Stimulated activated CD4-positive, alpha-beta T cell treated with anti-CD3 and anti-CD28 coated beads, Interleukin-4, amount 100 ng/mL, for 1 hour (primary cell): ENCODE data around the gene FTSJ3.
"Not testable (repeated sequence)": the region's sequence is repeated elsewhere in the genome, so short reads cannot be mapped to it uniquely, and the experiment has no call there.

Experiments
- DNase-seq: peaks from one replicate; pipeline ENCODE4 v3.0.0-alpha.2; 2020

FTSJ3 gene, protein sequence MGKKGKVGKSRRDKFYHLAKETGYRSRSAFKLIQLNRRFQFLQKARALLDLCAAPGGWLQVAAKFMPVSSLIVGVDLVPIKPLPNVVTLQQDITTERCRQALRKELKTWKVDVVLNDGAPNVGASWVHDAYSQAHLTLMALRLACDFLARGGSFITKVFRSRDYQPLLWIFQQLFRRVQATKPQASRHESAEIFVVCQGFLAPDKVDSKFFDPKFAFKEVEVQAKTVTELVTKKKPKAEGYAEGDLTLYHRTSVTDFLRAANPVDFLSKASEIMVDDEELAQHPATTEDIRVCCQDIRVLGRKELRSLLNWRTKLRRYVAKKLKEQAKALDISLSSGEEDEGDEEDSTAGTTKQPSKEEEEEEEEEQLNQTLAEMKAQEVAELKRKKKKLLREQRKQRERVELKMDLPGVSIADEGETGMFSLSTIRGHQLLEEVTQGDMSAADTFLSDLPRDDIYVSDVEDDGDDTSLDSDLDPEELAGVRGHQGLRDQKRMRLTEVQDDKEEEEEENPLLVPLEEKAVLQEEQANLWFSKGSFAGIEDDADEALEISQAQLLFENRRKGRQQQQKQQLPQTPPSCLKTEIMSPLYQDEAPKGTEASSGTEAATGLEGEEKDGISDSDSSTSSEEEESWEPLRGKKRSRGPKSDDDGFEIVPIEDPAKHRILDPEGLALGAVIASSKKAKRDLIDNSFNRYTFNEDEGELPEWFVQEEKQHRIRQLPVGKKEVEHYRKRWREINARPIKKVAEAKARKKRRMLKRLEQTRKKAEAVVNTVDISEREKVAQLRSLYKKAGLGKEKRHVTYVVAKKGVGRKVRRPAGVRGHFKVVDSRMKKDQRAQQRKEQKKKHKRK

DNA sequence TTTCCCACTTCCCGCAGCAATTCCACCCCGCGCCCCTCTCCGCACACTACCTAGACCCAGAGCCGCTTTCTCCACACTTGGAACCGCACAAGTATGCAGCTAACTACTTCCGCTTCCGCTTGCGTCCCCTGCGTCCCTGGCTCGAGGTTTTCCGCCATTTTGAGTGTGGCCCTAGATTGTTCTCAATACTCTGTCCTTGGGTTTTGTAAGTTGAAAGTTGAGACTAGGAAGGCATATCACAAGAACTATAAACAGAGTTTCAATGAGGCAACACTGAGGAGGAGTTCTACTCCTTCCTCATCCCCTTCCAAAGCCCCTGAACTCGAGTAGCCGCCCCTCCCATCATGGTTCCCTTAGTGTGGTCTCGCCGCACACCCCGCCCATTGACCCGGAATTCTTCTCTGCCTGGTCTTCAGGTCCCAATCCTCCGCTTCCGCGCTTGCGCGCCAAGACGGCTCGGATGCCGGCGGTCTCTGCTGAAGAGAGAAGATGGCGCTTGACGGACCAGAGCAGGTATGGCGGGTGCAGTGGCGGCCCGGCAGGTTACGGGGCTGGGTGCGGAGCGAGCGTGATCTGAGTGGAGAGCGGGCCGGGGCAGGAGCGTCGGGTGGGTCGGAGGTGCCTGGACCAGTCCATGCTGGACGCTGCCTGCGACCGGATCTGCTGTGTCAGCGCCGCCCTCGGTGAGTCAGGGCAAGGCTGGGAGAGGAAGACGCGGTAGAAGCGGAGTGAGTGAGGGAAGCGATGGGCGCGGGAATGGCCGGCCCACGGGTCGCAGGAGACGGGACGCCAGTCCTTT is at the start of gene FTSJ3, which contains the start of gene PSMC5:
Gene FTSJ3, minus strand, starts transcription at position 662 of the 799 bp plus-strand sequence. CDS start 761 bp downstream, outside the sequence.
Gene PSMC5, plus strand, starts transcription at position 430 of the 799 bp plus-strand sequence. Its CDS starts 60 bp downstream, at position 490.
- DNase-seq = peak; percentile 95

DNA sequence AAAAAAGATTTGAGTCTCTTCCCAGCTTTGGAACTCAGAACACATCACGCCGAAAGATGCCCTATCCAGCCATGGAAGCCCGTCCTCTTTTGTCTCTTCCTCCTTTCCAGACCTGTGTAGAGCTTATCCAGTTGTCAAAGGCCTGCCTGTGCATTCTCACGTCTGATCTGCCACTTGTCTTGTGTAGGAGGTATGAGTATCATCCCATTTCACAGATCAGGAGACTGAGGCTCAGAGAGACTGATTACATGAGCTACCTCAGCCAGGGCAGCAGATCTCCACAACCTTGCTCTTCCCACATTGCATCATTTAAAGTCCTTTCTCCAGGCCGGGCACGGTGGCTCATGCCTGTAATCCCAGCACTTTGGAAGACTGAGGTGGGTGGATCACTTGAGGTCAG is 47.2 kb upstream of the FTSJ3 start:
- DNase-seq = not testable (repeated sequence)

DNA sequence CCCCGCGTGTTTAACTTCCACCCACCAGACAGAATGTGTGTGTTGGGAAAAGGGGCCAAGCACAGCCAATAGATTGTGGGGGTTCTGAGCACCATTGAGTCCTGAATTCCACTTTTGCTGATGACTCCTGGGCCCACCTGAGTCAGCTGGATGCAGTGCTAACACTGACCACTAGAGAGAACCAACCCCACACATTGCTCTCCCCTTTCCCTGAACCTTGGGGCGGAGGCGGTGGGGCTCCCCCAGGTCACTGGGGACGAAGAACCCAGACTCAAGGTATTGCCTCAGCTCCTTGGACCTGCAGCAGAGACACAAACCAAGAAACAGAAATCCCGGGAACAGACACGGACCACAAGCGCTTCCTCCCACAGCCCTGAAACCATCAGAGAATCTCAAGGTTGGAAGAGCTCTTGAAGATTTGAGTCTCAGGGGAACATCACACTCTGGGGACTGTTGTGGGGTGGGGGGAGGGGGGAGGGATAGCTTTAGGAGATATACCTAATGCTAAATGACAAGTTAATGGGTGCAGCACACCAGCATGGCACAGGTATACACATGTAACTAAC is 46.7 kb upstream of the FTSJ3 start:
- DNase-seq = not testable (repeated sequence)

DNA sequence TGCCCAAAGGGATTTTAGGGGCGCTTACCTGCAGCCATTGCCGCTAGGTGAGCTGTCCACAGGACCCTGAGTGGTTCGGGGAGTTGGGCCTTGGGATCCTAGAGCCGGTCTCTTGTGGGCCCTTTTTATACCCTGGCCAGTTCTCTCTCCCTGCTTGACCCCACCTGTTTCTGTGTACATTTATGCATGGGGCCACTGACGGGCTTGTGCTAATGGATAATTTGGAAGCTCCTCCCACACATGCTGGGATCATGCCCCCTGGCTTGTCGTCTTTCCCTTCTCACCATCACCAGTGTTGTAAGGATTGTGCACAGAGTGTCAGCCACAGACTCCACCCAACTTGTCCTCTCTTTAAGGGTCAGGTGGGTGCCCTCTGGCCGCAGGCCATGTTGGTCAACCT is 46.1 kb upstream of the FTSJ3 start, which contains the start of gene CSH2:
Gene CSH2, minus strand, starts transcription at position 101 of the 400 bp plus-strand sequence. Its CDS starts 63 bp downstream, at position 38.
- DNase-seq = not testable (repeated sequence)

DNA sequence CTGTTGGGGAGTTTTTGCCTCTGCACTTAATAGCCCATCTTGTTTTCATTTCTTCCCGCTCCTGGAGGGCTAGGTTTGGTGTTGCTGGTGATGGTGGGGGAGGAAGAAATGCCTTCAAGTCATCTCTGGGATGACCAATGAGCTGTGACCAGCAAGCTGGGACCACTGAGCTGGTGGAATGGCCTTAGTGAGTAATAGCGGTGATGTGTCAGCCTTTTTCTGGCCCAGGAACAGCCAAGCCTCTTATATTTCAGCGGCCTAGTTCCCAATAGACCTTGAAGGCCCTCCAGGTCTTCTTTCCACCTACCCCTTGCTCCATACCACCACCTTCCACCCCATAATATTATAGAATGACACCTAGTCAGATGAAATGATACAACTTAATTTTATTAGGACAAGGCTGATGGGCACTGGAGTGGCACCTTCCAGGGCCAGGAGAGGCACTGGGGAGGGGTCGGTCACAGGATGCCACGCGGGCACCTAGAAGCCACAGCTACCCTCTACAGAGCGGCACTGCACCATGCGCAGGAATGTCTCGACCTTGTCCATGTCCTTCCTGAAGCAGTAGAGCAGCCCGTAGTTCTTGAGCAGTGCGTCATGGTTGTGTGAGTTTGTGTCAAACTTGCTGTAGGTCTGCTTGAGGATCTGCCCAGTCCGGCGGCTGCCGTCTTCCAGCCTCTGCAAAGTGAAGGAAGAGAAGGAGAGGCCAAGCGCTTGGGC is 44.3 kb upstream of the FTSJ3 start:
- DNase-seq = not testable (repeated sequence)

DNA sequence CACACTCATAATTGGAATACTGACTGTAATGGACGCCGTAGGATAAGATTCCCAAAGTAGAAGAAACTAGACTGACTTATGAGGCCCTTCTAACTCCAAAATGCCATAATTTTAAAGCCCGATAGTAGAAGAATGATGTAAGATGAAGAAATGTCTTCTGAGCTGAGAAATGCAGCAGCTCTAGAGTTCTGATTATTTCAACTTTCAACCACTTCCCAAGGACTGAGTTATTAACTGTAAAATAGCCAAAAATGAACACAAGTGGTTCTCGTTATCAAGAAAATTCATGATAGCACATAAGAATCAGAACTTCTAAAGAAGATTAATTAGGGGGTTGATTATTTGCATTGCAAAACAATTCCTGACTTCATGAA is 42.8 kb upstream of the FTSJ3 start:
- DNase-seq = not testable (repeated sequence)

DNA sequence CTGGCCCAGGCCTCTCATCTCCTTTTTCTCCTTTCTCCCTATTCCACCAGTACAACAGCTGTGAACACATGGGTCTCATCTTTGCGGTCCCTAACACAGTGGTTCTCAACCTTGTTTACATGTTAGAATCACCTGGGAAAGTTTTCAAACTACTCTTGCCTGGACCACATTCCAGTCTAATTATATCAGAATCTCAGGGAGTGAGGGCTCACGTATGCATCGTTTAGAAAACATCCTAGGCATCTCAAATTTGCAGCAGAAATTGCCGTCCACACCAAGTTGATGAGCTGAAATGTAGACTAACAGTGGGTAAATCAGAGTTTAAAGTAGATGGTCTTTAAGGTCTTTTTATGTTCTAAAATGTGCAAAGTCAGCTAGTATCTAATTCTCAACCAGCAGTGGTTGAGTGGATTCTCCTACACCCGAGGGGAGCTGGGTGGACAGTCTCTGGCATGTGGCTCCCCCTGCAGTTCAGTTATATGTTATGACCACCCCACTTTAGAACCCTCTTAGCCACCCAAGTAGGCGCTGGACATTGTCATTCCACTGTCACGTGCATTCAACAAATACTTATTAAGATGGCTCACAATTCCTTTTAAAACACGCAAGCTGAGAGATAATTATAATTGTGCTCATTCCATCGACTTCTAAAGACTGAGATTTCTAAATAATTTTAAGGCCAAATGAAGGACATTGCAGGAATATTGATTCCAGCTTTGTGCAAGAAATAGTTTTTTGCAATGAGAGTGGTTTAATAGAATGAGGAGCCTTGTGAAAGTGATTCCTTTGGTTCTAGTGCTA is 42.2 kb upstream of the FTSJ3 start:
- DNase-seq = not testable (repeated sequence)

DNA sequence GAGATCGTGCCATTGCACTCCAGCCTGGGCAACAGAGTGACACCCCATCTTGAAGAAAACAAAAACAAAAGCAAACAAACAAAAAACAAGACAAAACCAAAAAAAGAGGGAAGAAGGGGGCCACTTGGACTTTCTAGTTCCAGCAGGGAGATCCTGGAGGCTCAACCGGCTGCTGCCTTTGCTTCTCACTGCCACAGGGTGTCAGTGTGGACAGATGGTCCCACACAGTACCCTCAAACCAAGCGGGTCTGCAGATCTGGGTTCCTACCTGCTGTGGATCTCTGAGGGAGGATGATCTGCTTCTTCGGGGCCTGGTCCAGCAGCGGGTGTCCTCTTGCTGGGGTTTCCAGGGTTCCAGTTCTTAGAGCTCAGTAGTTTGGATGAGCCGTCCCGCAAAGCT is 39.2 kb upstream of the FTSJ3 start:
- DNase-seq = not testable (repeated sequence)

DNA sequence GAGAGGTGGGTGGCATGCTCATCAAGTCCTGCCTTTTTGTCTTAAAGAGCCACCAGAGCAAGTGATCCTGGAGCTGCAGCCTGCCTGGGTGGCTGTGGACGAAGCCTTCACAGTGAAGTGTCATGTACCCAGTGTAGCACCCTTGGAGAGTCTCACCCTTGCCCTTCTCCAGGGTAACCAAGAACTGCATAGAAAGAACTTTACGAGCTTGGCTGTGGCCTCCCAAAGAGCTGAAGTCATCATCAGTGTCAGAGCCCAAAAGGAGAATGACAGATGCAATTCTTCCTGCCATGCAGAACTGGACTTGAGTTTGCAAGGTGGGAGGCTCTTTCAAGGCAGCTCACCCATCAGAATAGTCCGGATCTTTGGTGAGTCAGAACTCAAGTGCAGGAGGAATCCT is 31.8 kb upstream of the FTSJ3 start:
- DNase-seq = no peak

DNA sequence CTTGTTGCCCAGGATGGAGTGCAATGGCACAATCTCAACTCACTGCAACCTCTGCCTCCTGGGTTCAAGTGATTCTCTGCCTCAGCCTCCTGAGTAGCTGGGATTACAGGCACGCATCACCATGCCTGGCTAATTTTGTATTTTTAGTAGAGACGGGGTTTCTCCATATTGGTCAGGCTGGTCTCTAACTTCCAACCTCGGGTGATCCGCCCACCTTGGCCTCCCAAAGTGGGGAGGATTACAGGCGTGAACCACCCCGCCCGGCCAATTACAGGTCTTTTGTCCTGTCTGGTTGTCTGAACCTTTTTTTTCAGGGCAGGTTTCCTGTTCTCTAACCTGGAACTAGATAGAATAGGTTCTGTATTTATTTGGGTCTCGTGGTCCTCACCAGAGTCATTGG is 29.0 kb upstream of the FTSJ3 start:
- DNase-seq = not testable (repeated sequence)

DNA sequence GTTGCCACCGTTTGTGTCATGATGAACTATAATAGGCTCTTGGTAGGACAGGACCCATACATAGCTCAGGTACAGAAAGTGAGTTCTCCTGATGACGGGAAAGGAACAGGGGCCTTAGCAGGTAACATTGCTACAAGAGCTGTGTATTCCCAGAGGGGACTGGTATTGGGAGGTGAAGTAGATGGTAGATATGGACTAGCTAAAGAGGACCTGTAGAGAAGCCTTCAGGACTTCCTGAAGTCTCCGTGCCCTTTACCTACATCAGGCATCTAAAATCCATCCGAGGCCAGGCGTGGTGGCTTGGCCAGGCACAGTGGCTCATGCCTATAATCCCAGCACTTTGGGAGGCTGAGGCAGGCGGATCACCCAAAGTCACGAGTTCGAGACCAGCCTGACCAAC is 27.7 kb upstream of the FTSJ3 start:
- no peak for DNase-seq

DNA sequence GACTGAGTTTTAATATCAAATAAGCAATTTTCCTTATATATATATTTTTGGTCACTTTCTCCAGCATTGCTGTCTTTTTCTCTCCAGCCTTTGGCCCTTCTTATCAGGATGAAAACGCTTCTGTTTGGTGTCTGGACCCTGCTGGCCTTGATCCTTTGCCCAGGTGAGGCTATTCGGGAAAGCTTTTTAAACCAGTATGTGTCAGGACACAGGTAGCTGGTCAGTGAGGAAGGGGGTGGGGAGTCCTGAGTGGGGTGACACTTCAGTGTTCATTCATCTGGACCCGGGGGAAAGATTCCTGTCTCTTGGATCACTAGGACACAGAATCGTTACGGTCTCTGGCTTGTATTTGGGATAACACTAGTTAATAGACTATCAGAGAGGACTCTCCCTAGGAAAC is 27.2 kb upstream of the FTSJ3 start:
- no peak for DNase-seq

DNA sequence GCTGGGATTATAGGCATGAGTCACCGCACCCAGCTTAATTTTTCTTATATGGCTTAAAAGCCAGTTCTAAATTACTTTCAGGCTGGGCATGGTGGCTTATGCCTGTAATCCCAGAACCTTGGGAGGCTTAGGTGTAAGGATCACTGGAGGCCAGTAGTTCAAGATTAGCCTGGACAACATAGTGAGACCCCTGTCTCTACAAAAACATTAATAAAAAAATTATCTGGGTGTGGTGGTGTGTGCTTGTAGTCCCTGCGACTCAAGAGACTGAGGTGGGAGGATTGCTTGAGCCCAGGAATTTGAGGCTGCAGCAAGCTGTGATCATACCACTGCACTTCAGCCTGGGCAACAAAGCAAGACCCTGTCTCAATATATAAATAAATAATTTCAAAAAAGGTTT is 25.8 kb upstream of the FTSJ3 start:
- DNase-seq = no peak

DNA sequence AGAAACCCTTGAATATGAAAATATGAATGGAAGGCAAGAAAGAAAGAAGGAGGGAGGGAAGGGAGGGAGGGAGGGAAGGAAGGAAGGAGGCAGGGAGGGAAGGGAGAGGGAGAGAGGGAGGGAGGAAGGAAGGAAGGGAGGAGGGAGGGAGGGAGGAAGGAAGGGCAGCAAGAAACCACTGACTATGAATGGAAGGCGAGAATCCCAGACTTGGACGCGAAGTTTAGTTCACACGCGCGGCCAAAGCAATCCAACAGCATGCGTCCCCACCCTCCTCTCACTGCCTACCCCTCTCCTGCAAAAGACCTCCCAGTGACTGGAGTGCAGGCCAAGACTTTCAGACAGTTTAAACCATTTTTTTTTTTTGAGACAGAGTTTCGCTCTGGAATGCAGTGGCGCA is 22.9 kb upstream of the FTSJ3 start:
- no peak for DNase-seq

DNA sequence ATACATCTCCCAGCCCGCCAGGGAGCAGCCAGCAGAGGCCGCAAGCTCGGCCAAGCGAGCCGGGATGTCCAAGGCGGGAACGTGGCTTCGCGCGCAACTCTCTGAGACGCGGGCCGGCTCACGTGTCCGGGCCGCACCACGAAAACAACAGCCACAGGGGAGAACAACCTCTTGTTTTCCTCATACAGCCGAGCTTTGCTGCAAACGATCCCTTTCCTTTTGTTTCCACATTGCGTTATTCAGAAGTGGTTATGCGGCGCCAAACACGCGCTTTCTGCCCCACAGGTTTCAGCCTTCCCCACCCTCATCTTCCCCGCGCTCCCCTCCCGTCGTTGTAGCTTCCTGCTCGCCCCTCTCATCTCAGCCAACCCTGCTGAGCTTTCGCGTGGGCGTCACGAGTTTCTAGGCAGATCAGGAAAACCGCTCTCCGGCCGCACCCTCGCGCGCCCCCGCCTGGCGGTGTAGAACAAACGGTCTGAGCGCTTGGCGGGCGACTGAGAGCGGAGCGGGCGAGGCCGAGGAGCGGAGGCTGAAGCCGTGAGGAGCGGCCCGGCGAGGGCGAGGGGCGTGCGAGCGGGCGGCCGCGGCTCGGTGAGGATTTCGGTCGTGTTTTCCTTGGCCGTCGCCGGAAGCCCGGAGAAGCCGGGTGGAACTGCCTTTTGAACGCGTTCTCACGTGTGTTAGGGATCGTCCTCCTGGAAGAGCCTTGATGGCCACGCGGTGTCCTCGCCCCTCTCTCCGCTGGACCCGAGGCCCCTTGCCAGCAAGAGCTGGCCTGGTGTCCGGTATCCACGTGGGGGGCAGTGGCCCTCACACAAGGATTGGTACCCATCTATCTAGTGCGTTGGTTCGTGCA is 21.6 kb upstream of the FTSJ3 start:
- peak; percentile 97 for DNase-seq

DNA sequence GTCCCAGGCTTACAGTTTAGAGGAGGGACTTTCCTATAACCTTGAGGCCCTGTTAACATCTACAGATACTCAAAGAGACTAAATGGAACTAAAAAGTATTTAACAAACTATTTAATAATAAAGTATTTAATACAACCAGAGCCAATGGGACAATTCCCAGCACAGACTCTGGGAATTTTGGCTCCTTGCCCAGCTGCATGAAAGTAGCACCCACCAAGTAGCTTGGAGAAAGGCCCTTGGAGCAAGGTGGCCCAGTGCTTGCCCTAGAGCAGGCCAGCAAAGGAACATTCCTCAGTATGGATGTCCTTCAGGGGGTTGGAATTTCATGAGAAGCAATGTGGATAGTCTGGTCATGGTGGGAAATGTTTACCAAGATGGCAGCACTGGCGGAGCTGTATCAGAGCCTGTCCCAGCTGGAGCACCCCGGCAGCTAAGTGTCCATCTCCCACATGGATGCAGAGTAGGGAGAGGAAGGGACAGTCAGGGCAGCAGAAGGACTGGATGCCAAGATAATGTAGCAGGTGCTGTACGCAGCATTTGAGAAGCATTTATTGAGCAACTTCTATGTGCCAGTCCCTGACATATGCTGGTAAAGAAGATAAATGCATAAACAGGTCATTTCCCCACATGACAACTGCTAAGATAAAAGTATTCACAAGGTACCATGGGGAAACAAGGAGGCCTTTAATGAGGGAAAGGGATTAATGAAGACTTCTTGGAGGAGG is 20.2 kb upstream of the FTSJ3 start:
- no peak for DNase-seq

DNA sequence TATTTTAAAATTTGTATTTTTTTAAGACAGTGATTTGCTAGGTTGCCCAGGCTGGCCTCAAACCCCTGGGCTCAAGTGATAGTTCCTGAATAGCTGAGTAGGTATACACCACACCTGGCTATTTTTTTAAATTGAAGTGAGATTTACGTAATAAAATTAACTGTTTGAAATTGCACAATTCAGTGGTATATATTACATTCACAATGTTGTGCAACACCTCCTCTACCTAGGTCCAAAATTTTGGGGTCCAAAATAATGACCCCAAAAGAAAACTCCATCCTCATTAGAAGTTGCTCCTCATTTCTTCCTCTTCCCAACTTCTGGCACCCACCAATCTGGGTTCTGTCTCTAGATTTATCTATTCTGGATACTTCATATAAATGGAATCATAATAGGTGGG is 18.0 kb upstream of the FTSJ3 start:
- DNase-seq = no peak

DNA sequence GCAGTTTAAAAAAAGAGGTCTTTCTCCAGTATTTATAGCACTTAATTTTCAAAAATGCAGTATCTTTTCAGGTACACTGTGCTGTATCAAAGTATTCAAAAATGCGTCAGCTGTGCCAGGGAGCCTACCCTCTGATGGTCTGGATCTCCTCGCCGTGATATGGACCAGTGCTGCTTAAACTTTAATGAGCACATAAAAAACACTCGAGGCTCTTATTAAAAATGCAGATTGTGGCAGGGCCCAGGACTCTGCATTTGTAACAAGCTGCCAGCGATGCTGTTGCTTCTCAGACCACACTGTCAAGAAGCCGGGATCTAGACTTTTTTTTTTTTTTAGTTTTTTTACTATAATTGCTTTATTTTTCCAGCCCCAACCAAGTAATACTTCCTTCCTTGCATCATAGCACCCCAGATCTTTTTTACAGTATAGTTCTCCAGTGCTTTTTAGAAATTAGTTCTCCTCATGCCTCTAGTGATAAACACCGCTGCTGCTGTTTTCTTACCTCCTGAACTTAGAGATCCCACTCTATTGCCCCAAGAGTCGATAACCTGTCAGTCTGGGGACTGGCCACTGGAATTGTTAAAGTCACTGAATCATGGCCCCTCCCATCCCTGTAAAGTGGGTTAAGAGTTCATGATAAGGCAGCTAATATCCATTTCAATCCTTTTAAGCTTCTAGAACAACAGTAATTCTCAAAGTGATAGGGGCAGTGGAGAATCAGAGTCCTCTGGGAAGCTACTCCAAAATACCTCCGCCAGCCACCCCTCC is 16.6 kb upstream of the FTSJ3 start:
- no peak for DNase-seq
